ENCODE measurements around the gene CYP26B1.

The CYP26B1 gene

DNA sequence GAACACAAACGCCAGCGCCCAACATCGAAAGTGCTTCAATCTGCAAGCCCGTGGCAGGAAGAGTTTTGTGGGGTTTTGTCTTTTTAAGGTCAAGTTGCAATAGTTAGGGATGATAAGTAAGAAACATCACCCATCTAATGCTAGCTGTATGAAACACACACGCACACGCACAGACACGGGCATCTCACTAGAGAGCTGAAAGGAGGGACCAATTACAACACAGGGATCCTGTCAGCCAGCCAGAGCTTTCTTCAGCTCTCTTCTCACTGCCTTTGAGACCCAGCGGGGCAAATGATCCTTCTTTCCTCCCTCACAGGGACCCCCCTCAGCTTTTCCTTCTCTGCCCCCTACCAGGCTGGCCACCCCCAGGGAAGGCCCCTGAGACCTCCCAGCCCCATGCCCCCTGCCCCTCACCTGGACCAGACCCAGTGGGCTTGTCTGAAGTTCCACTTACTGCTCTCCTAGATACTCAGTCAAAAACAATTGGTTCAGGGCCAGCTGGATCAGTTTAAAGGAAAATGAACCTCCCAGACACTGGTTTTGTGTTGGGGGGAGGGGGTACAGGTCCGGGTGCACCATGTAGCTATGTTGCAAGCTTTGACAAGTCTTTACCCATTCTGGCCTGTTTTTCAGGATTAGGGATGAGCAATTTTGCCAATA is 17.9 kb downstream of the CYP26B1 start:
- DNase-seq (ENCODE audit: low read depth in 1 of 2, low spot score in 1 of 2): no peak
- TF ChIP-seq JUND (IDR thresholded peaks at IDR 0.05; ENCODE audit: low read depth): no peak
- in situ Hi-C loops (cut with HindIII; ENCODE audit: low pct_unique_long_range_greater_than_20kb, low sequenced_read_pairs): no loop called here

DNA sequence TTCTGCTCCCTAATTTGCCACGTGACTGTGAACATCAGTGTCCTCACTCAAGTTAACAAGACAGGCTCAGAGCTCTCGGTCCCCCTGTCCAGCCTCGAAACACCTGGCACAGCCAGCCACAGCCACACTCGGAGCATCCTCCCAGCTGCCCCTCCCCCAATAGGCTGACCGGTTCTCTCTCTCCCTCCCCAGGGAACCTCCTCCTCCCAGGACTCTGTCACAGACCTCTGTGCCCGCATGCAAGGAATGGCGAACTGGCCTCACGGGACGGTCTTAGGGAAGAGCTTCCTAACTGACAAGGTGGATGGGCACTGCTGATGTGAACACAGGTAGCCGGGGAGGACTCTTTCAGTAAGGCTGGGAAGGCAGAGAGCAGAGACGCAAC is 18.8 kb downstream of the CYP26B1 start:
- DNase-seq (ENCODE audit: low read depth in 1 of 2, low spot score in 1 of 2): no peak
- no peak for TF ChIP-seq JUND (IDR thresholded peaks at IDR 0.05; ENCODE audit: low read depth)
- in situ Hi-C loops (cut with HindIII; ENCODE audit: low pct_unique_long_range_greater_than_20kb, low sequenced_read_pairs): no loop called here

DNA sequence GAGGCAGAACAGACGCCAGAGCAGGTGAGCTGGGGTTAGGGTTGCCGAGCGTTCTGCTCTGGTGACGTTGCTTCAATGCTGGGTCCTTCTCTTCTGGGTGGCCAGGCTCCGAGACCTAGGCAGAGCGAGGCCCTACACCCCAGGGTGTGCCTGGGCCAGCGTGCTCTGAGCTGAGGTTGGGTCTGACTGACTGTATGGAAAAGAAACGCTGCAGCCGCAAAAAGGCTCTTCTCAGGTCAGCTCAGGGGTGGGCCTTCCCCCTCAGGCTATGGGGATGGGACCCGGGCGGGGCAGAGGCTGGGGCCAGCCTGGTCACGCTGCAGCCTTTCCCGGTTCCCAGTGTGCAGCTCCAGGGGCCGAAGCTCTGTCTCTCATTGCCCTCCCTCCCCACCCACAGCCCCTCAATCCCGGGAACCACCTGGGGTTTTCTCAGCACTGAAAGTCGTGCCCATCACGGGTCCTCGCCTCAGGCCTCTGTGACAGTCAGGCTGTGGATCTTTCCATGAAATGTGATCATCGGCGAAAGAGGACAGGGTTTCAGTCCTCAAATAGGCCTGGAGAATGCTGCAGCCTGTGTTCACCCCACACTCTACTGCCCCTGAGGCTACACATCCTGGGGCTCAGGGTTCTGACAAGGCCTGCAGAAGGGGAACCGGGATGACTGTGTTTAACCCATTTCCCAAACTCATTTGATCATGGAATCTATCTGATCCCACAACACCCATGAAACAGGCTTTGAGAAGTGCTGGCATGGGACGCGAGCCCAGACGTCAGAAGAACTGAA is 19.4 kb downstream of the CYP26B1 start:
- no peak for DNase-seq (ENCODE audit: low read depth in 1 of 2, low spot score in 1 of 2)
- in situ Hi-C loops (cut with HindIII; ENCODE audit: low pct_unique_long_range_greater_than_20kb, low sequenced_read_pairs): no loop called here
- no peak for TF ChIP-seq JUND (IDR thresholded peaks at IDR 0.05; ENCODE audit: low read depth)

DNA sequence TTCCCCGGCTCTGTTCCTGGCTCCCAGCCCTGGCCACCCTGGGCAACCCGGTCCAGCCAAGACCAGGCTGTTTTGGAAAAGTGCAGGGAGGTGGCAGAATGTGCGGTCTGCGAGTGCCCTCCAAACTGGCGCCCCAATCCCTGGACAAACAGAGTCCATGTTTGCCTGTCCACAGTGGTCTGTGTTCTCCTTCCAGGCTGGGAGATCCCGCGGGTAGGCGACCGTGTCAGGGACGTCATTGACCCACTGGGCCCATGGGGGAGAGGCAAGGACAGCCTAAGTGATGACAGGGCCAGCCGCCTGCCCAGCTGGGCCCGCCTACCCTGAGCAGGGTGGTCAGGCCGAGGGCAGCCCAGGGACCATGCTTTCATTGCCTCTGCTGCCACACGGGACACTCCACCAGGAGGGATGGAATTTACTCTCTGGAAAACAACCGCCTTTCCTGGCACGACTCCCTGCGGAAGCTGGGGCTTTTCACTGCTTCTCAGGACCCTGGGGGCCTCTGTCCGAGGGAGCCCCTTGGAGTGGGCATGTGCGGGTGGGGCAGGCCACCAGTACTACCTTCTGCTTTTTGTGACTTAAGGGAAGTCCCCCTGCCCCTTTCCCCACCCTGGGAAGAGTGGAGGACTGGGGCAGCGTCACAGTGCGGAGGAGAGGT is 20.1 kb downstream of the CYP26B1 start:
- in situ Hi-C loops (cut with HindIII; ENCODE audit: low pct_unique_long_range_greater_than_20kb, low sequenced_read_pairs): no loop called here
- DNase-seq (ENCODE audit: low read depth in 1 of 2, low spot score in 1 of 2): no peak
- TF ChIP-seq JUND (IDR thresholded peaks at IDR 0.05; ENCODE audit: low read depth): no peak

DNA sequence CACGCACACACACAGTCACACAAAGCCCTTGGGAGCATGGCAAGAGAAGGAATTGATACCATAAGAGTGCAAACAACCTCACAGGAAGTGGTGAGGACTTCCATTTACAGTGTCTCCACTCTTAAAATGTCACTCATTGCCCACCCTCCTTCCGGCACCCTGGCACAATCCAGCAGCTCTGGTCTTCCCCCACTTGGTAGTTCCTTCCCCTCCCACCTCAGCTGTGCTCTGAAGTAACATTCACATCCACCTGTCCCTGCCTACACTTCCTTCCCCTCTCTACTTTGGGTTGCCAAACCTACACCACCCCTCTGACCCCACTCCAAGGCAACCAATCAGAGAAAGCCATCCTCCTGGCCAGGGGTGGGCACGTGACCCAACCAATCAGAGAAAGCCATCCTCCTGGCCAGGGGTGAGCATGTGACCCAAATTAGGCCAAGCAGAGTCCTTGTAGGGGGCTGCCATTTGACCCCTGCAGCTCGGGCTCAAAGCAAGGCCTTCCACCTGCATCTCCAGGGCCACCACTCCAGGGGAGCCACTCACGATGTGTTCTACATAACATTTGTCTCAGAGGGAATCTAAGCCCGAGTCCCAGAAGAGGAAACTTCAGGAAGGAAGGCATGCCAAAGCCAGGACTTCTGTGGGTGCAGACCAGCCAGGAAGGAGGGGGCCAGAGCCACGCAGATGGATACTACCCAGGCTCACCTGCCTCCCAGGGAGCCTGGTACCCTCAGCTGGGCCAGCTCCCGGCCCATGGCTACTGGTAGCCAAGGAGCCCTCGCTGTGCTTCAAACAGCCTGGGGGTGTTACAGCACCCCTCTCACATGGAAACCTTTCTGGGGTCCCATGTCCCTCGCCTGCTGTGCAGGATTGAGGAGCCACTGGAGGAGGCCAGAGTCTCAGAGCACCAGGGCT is 21.2 kb downstream of the CYP26B1 start:
- in situ Hi-C loops (cut with HindIII; ENCODE audit: low pct_unique_long_range_greater_than_20kb, low sequenced_read_pairs): no loop called here

DNA sequence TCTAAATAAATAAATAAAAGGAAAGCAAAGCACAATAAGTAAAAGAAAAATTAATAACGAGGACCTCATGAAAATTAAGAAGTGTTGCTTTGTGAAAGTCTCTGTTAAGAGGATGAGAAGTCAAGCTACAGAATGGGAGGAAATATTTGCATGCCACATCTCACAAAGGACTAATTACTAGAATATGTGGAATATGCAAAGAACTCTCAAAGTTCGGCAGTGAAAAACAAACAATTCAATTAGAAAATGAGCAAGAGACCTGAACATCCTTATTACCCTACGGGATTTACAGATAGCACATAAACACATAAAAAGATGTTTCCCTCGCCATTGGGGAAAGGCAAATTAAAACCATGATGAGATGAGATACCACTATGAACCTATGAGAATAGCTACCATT is 23.3 kb downstream of the CYP26B1 start:
- DNase-seq (ENCODE audit: low read depth in 1 of 2, low spot score in 1 of 2): no peak
- in situ Hi-C loops (cut with HindIII; ENCODE audit: low pct_unique_long_range_greater_than_20kb, low sequenced_read_pairs): no loop called here
- no peak for TF ChIP-seq JUND (IDR thresholded peaks at IDR 0.05; ENCODE audit: low read depth)

More for the DNA sequence above, 21.2 kb downstream of the CYP26B1 start:
- DNase-seq (ENCODE audit: low read depth in 1 of 2, low spot score in 1 of 2): no peak
- TF ChIP-seq JUND (IDR thresholded peaks at IDR 0.05; ENCODE audit: low read depth): no peak

DNA sequence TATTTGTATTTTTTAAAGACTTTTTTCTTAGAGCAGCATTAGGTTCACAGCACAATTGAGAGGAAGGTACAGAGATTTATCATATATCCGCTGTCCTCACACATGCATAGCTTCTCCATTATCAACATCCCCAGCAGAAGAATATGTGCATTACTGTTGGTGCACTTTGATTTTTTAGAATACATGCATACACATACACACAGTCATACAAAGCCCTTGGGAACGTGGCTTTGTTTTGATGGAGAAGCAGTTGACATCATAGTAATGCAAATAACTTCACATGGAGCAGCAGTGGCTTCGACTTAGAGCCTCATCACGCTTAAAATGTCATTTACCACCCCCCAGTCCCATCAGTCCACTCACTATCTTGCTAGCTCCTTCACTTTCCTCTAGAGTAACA is 26.5 kb downstream of the CYP26B1 start:
- DNase-seq (ENCODE audit: low read depth in 1 of 2, low spot score in 1 of 2): no peak
- in situ Hi-C loops (cut with HindIII; ENCODE audit: low pct_unique_long_range_greater_than_20kb, low sequenced_read_pairs): no loop called here
- TF ChIP-seq JUND (IDR thresholded peaks at IDR 0.05; ENCODE audit: low read depth): no peak

DNA sequence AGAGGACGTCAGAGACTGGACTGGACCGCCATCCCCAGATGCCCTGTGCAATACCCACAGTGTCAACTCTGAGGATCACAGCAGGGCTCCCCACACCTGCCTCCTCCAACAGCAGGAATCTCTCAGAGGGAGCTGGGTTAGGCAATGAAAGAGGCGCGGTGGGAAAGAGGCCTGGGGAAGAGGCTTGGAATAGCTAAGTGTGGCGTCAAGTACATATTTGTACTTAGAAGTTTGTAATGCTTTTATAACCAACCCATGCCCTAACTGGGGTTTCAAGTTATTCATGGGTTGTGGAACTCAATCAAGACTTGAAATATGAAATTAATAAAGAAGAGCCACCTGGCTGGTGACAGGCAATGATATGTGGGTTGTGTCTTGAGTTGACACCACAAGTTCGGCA is 28.7 kb downstream of the CYP26B1 start:
- no peak for DNase-seq (ENCODE audit: low read depth in 1 of 2, low spot score in 1 of 2)
- no peak for TF ChIP-seq JUND (IDR thresholded peaks at IDR 0.05; ENCODE audit: low read depth)
- in situ Hi-C loops (cut with HindIII; ENCODE audit: low pct_unique_long_range_greater_than_20kb, low sequenced_read_pairs): no loop called here

DNA sequence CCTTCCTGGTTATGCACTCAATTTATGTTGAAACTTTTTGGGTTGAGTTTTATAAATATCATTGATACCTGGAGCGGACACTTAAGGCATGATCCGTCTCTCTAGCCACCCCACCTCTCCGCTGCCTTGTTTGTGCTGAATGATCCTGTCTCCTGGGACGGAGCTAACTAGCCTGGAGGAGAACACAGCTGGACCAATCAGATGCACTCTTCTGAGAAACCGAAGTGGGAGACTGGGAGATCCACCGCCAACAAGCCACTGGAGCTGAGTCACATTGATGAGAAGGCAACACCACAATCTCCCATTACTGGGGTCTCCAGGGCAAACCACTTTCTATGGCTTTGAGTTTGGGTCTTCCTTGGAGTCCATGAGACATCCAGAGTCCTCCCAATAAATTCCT is 29.3 kb downstream of the CYP26B1 start:
- no peak for TF ChIP-seq JUND (IDR thresholded peaks at IDR 0.05; ENCODE audit: low read depth)
- in situ Hi-C loops (cut with HindIII; ENCODE audit: low pct_unique_long_range_greater_than_20kb, low sequenced_read_pairs): no loop called here
- DNase-seq (ENCODE audit: low read depth in 1 of 2, low spot score in 1 of 2): no peak

DNA sequence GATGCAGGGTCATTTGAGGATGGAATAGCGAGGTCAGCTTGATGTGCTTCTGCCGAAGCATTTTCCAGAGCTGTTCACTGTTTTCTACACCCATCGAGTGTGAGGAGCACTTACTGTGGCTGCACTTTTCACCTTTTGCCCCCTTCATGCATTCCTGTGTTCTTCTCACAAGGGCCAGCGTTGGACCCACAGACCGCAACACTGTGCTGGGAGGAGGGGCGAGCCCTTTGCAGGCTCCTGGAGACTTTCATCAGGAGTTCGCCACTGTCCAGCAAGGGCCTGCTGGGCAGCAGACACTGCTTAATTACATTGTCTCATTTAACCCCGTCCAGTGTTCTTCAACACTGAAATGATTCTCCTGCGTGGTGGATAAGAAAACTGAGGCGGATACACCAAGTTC is 29.9 kb downstream of the CYP26B1 start:
- DNase-seq (ENCODE audit: low read depth in 1 of 2, low spot score in 1 of 2): no peak
- TF ChIP-seq JUND (IDR thresholded peaks at IDR 0.05; ENCODE audit: low read depth): no peak
- in situ Hi-C loops (cut with HindIII; ENCODE audit: low pct_unique_long_range_greater_than_20kb, low sequenced_read_pairs): no loop called here

DNA sequence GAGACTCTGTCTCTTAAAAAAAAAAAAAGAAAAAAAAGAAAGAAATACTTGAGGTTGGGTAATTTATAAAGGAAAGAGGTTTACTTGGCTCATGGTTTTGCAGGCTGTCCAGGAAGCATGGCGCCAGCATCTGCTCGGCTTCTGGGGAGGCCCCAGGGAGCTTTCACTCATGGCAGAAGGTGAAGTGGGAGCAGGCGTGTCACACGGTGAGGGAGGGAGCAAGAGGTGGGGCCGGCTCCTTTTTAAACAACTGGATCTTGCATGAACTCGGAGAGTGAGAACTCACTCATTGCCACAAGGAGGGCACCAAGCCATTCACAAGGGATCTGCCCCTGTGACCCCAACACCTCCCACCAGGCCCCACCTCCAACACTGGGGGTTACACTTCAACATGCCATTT is 30.6 kb downstream of the CYP26B1 start:
- in situ Hi-C loops (cut with HindIII; ENCODE audit: low pct_unique_long_range_greater_than_20kb, low sequenced_read_pairs): no loop called here
- no peak for DNase-seq (ENCODE audit: low read depth in 1 of 2, low spot score in 1 of 2)
- no peak for TF ChIP-seq JUND (IDR thresholded peaks at IDR 0.05; ENCODE audit: low read depth)

DNA sequence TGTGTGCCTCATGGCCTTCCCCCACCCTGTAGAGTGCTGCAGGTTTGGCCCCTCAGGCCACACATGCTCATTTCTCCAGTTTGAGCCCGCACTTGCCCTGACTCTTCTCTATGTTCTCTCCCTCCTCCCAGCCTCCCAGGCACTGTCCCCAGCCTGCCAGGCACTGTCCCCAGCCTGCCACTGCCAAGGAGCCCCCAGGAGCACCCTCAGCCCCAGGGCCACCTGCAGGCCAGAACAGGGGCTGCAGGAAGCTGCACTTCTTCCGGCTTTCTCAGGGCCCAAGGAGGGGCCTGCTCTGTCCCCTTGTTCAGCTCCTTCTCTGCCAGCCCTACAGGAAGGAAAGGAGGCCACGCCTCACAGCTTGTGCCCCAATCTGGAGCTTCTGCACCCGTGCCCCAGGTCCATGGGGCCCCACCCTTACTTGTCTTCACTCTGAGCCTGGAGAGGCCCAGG is 31.6 kb downstream of the CYP26B1 start:
- no peak for TF ChIP-seq JUND (IDR thresholded peaks at IDR 0.05; ENCODE audit: low read depth)
- in situ Hi-C loops (cut with HindIII; ENCODE audit: low pct_unique_long_range_greater_than_20kb, low sequenced_read_pairs): no loop called here
- no peak for DNase-seq (ENCODE audit: low read depth in 1 of 2, low spot score in 1 of 2)

Data from T47D (cell line).